Measurements from ENCODE around the gene BABAM2.
"Not testable (repeated sequence)": the region's sequence is repeated elsewhere in the genome, so short reads cannot be mapped to it uniquely, and the experiment has no call there.

Gene BABAM2

DNA sequence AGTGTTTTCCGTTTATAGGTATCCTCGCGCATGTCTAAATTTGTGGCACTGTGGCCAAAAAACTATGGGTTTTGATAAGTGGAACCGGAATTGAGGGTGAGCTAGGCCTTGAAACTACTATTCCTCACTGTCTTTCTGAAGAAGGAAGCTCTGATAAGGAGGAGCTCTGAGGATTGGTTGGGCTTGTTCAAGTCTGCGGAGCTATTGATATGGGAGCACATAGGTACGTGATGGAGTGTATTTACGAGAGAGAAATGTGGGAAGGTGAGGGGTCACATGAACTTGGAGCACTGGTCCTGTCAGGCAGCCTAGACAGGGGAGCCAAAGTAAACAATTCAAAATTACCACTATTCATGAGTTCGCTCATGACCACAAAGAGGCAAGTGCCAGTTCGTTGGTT lies 131.4 kb downstream of the BABAM2 start:
- DNase-seq (ENCODE audit: extremely low read depth, low read depth) = no peak
- TF ChIP-seq, protein P1, sequence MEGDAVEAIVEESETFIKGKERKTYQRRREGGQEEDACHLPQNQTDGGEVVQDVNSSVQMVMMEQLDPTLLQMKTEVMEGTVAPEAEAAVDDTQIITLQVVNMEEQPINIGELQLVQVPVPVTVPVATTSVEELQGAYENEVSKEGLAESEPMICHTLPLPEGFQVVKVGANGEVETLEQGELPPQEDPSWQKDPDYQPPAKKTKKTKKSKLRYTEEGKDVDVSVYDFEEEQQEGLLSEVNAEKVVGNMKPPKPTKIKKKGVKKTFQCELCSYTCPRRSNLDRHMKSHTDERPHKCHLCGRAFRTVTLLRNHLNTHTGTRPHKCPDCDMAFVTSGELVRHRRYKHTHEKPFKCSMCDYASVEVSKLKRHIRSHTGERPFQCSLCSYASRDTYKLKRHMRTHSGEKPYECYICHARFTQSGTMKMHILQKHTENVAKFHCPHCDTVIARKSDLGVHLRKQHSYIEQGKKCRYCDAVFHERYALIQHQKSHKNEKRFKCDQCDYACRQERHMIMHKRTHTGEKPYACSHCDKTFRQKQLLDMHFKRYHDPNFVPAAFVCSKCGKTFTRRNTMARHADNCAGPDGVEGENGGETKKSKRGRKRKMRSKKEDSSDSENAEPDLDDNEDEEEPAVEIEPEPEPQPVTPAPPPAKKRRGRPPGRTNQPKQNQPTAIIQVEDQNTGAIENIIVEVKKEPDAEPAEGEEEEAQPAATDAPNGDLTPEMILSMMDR (IDR thresholded peaks at IDR 0.05; ENCODE audit: low read depth, low read length) = no peak

DNA sequence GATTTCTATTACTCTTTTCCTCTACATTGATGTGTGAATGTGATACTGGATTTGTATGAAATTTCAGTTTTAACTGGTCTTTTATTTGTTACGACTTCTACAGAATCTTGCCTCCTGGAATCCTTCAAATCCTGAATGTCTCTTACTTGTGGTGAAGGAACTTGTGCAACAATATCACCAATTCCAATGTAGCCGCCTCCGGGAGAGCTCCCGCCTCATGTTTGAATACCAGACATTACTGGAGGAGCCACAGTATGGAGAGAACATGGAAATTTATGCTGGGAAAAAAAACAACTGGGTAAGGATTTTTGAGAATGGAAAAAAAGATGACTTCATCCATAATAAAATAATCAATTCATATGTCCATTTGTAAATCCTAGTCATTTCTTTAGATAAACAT lies 134.6 kb downstream of the BABAM2 start:
- no peak for DNase-seq (ENCODE audit: extremely low read depth, low read depth)
- TF ChIP-seq, protein P1 (IDR thresholded peaks at IDR 0.05; ENCODE audit: low read depth, low read length) = no peak

- not testable (repeated sequence) for DNase-seq (ENCODE audit: extremely low read depth, low read depth)
Measured at GRCh38 chr2:28026230-28026629, 135.7 kb downstream of the BABAM2 start.

DNA sequence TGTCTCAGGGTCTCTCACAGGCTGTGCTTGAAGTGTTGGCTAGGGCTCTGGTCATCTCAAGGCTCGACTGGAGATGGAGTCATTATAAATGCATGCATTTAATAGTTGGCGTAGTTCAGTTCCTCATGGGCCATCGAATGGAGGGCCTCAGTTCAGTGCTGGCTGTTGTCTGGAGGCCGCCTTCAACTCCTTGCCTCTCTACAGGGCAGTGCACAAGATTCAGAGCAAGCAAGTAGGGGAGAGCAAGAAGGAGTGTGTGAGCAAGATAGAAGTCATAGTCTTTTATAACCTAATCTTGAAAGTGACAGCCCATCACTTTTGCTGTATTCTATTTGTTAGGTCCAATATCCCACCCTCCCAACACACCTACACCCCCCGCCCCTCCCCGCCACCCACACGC lies 137.5 kb downstream of the BABAM2 start:
- no peak for DNase-seq (ENCODE audit: extremely low read depth, low read depth)
- TF ChIP-seq, protein P1 (IDR thresholded peaks at IDR 0.05; ENCODE audit: low read depth, low read length) = no peak

DNA sequence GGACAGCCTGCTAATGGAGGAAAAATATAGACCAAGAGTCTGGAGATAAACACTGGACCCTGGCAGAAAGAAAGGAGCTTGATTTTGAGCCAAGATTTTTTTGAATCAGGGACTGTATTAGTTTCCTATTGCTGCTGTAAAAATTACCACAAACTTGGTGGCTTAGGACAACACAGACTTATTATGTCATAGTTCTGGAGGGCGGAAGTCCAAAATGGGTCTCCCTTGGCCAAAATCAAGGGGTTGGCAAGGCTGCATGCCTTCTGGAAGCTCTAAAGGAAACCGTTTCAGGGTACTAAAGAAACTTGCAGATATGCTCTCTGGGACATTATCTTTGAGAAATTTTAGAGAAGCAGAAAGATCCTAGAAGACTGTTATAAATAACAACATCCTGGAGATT lies 140.1 kb downstream of the BABAM2 start:
- TF ChIP-seq, protein P1 (IDR thresholded peaks at IDR 0.05; ENCODE audit: low read depth, low read length) = no peak
- DNase-seq (ENCODE audit: extremely low read depth, low read depth) = no peak

- TF ChIP-seq, protein P1 (IDR thresholded peaks at IDR 0.05; ENCODE audit: low read depth, low read length) = no peak
- no peak for DNase-seq (ENCODE audit: extremely low read depth, low read depth)
Measured at GRCh38 chr2:28032816-28033215, 142.3 kb downstream of the BABAM2 start.

DNA sequence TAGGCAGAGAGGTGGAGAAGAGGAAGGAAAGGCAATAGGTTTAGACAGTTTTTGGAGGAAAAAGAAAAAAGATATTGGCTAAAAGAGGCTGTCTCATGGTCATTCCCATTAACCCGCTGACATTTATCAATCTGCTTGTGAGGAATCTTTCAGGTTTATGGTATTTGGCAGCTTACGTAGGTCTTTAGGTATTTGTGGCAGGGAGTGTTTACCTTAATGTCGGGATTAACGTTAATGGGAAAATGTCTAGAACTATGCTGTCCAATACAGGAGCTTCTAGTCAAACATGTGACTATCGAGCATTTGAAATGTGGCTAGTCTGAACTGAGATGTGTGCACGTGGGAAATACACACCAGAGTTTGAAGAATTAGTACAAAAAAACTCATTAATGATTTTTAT lies 144.2 kb downstream of the BABAM2 start:
- DNase-seq (ENCODE audit: extremely low read depth, low read depth) = no peak
- TF ChIP-seq, protein P1 (IDR thresholded peaks at IDR 0.05; ENCODE audit: low read depth, low read length) = no peak

DNA sequence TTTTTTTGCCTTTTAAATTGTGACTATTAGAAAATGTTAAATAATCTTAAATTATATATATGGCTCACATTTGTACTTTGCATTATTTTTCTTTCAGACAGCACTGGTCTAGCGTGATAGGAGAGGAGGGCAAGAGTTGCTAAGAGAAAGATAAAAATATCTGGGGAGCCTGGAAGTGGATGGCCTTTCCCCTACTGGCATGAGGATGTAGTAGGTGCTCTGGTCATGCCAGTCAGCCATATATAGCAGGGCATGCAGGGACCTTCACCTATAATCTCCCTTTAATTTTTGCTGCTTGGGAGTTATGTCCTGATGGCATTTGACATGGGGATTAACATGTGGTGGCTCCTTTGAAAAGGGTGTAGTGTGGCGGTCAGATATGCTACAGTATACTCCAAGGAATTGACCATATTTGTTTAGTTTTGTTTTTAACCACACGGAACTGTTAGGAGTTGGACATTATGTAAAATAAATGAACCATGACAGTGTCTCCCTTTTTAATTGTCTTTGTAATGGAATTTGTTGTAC lies 144.7 kb downstream of the BABAM2 start:
- DNase-seq (ENCODE audit: extremely low read depth, low read depth) = no peak
- TF ChIP-seq, protein P1 (IDR thresholded peaks at IDR 0.05; ENCODE audit: low read depth, low read length) = no peak
